Dedifferentiated amniotic fluid mesenchymal stem cell (primary cell): ENCODE measurements around the gene LAMA3.

Experiments used
- DNase-seq: peaks from one replicate; pipeline ENCODE4 v3.0.0-alpha.2; 2016; ENCODE audit errors: extremely low spot score

LAMA3 gene

DNA sequence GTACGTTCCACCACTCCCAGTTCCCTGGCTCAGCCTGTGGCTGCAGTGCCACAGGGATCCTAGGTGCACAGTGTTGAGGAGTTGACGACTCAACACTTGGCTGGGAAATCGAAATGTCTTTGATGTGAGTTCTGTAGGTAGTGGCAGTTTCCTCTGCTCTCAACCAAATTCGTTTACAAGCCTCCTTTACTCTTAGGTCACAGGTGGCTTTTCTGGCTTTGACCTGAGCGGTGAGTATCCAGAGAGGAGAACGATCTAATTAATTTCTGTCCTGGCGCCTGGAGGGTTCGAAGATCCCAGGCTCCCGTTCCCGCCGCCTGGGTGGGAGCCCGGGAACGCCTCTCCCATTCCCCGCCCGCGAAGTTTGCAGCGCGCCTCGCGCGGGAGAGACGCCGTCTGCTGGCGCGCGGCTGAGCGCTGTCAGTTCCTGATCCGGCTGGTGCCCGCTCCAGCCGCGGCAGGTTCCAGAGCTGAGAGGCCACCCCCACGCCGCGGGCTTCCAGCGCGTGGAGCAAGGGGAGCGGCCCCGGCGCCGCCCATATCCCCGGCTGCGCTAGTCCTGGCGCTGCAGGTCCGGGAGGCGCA is at the start of gene LAMA3:
TSS of gene LAMA3 (plus strand) at position 423 of the 585 bp plus-strand sequence. CDS start 231 bp downstream, outside the sequence.
- DNase-seq = peak; percentile 49

DNA sequence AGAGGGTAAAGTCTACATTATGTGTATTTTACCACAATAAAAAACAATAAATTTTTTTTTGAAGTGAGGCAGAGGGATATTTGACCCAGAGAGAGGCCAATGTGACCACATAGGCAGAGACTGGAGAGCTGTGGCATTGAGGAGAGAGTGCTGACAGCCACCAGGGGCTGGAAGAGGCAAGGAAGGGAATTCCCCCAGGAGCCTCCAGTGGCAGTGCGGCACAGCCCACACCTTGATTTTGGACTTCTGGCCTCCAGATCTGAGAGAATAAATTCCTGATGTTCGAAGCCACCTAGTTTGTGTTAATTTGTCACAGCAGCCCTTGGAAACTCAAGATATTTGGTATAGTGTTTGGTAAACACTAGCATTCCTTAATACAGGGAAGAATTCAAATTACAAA is 49.2 kb upstream of the LAMA3 start:
- DNase-seq = no peak

DNA sequence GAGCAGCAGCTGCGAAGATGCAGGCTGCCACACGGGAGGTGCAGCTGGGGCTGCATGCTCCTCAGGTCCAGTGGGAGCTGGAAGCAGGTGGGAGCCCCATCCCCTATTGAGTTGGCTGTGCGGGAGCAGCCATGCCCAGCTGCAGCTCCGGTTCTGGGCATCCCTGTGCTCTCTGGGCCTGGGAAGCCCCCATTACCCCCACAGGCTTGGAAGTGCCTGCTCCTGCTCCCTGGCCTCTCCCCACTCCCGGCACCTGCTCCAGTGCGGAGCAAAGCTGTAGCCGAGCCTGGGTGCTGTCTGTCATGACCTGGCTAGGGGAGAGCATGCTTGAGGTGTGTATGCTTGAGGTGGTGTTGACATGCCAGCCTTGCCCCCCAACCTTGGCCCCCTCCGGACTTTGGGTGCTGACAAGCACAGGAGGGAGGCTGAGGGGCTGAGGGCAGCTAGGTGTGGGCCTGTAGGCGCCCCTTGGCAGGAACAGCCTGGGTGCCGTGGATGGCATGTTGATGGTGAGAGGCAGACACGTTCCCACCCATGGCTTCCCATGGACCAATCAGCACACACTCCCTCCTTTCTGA is 48.0 kb upstream of the LAMA3 start:
- no peak for DNase-seq

DNA sequence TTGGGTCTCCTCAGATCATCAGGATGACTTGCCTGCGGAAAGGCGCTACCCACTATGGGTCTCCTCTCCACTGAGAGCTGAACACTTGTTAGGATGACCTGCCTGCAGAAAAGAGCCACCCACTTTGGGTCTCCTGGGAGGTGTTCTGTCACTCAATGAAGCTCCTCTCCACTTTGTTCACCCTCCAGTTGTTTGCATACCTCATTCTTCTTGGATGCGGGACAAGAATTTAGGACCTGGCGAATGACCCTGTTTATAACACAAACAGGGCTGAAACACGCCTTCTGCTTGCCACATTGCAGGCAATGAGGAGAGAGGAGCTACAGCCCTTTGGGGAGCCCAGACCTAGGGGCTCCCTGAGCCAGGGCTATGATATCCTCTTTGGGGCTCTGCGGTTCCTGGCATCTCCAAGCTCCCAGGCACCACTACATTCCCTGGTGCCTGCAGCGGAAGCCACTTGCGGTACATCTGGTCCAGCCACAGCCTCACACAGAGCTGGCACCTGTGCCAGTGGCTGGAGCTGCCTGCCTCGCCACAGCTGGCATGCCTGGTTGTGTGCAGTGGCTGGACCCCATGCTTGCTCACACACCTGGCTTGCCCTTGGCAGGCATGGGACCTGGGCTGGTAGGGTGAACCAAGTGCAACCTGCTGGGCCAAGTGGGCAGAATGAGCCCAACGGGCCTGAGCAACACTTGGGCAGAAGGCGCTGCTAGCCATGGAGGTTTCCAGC is 47.2 kb upstream of the LAMA3 start:
- no peak for DNase-seq

- DNase-seq = no peak
These were observed 45.3 kb upstream of the LAMA3 start for GRCh38 chr18:23643815-23644490.

- no peak for DNase-seq
These were observed 43.6 kb upstream of the LAMA3 start for GRCh38 chr18:23645568-23646175.

- no peak for DNase-seq
These were observed 43.0 kb upstream of the LAMA3 start for GRCh38 chr18:23646282-23646681.

DNA sequence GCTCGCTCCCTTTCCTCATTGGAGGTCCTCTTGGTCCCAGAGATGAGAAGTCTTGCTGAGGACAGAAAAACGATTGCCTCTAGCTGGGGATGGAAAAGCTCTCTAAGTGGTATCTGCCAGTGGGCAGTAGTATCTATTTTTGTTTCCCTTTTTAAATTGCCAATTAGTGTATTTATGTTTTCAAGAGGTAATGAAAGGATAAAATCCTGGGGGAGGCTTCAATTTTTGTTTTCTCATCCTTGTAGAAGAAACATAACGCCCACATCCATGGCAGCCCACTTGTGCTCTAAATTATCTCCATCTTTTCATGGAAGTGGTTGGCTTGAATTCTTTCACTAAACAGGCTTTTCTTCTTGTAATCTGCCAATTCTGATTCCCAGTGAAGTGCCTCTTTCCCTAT is 40.8 kb upstream of the LAMA3 start:
- DNase-seq = no peak

GRCh38 chr18:23648940-23649607 is 40.2 kb upstream of the LAMA3 start:
- no peak for DNase-seq

DNA sequence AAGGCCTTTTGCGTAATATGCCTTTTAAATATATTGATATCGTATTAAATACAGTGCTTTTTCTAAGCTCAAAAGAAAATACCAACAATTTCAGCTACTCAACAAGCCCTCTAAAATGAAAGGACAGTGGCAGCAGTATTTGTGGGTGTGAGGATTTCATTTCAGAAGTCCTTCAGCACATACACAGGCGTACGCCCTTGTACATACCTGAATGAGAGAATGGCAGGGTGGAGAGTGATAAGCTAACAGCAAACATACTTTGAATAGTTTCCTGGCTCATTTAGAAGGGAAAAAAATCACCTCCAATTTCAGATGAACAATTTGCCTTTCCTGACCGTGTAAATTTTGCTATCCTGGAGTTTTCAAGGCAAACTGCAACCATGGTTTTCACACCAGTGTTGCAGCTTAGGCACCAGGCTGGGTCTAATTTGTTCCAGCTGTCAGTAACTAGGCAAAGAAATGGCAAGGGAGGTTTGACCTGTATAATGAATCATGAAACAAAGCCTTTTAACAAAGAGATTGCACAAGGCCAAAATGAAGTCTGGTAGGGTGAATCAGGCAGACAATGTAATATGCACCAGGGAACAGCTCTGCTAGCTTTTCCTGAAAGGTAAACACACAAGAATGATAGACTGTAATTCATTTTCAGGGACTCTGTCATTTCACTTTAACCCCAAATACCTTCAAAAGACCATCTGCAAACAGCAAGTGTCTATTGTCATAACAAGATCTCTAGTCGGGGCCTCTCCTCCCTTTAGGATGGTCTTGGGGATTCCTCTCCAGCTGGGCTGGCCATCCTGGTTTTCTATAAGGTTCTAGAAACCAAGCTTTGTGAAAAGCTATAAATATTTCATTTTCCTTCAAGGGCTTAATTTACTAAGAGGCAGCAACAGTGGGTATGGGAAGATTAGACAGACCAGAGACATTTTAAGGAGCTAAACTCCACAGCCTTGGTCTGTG is 38.0 kb upstream of the LAMA3 start:
- DNase-seq = peak; percentile 84

DNA sequence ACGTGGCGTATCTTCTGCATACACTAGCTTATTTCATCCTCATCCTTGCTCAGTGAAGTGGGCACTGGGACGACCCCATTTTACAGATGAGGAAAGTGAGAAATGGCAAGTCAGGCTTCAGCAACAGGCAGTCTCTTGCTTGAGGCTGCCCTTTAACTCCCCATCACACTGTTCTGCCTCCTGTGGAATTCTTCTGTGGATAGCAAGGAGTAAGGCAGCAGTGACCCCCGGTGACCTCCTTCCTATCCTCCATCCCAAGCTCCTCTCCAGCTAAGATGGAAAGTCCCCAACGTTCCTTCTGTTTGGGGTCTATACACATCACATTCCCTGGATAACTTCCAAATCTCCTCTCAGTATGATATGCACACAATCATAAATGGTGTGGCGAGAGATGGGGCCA is 37.0 kb upstream of the LAMA3 start:
- DNase-seq = no peak

DNA sequence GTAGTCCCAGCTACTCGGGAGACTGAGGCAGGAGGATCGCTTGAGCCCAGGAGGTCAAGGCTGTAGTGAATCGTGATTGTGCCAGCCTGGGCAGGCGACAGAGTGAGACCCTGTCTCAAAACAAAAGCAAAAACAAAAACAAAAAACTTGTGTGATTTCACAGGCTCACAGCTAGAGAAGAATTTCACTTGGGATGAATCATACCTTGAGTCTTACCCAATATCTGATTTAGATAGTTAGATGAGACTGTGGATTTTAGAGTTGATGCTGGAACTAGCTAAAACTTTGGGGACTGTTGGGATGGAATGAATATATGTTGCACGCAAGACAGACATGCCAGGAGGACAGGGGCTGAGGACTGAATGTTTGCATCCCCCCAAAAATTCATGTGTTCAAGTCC is 31.0 kb upstream of the LAMA3 start:
- DNase-seq = peak; percentile 38

DNA sequence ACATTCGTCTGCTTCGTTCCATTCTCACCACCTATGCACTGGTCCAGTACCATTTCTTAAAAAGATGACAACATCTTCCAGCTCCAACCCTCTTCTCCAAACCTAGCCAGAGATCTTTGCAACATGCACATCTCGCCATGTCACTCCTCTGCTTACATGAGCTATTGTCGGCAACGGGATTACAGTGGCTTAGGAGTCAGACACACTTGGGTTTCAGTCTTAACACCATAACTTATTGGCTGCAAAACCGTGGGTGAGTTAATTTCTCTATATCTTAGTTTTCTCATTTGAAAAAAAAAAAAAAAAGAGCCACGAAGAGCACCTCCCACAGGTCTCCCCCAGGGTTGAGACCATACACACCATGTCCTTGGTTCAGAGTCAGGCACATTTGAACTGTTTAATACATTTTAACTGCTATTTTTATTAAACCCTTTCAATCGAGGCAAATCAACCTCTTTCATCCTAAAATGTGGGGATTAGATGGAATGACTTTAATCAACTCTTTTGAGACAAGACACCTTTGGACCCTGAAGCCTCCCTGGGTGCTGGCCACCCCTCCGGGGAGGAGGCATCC is 27.4 kb upstream of the LAMA3 start:
- DNase-seq = no peak

DNA sequence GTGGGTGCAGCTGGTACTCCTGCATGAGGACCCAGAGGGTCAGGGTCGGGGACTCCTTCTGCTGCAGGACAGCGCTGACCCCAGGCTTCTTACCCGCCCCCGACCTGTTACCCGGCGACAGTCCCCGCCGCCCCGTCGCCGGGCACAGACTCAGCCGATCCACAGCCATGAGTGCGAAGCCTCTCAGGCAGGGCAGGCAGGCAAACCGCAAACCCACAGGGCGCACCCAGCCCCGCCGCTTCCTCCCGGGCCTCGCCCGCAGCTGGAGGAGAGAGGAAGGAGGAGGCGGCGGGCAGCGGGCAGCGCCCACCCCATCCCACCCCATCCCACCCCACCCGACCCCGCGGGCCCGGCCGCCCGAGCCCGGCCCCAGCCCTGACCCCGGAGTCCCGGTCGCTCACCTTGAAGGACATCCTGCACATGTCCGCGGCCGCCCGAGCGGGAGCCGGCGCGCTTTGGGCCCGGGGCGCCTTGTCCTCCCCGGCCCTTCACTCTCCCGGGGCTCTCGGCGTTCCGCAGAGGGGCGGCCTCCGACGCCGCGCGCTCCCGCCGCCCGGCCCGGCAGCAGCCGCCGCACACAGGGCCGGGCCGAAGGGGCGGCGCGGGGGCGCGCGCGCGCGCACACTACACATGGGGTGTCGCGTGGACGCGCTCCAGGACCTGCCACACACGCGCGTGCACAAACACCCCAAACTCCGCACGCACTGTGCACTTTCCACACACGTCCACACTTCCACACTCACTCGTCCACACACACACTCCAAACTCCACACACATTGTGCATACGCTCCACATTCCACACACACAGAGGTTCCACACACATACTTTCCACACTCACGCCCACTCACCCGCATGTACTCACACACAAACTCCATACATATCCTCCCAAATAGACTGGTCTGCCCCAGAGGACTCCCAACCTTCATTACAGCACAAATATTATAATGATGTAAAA is 26.7 kb upstream of the LAMA3 start, which contains the start of gene ANKRD29:
TSS of gene ANKRD29 (minus strand) at position 603 of the 955 bp plus-strand sequence. CDS start at position 422, 181 bp downstream.
- DNase-seq = no peak

- DNase-seq = no peak
These were observed 24.6 kb upstream of the LAMA3 start for GRCh38 chr18:23664674-23665073.

DNA sequence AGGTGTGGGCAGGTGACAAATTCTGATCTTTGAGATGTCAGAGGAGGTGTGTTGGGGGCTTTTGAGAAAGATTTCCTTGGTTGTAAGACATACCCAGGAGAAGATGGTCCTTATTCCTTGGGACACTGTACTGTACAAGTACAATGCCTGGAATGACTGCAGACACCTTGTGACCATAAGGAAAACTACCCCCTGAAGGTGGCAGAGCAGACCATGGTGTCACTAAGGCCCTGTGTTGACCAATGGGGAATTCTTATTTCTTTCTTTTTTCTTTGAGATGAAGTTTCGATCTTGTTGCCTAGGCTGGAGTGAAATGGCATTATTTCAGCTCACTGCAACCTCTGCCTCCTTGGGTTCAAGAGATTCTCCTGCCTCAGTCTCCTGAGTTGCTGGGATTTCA is 22.1 kb upstream of the LAMA3 start:
- no peak for DNase-seq

- no peak for DNase-seq
These were observed 20.5 kb upstream of the LAMA3 start for GRCh38 chr18:23668731-23669130.

GRCh38 chr18:23669202-23669766 is 20.0 kb upstream of the LAMA3 start:
- DNase-seq = no peak
